Stomach (tissue), 4 donors: ENCODE measurements around the gene PHACTR3.

Experiments used
- POLR2A ChIP-seq, 4 donors: fragments of 450-650 bp; IDR thresholded peaks; one replicate each; pipeline ENCODE4 v1.6.1; 2016; ENCODE audit warnings: antibody characterized with exemption in 4 of 4, control low read depth in 2 of 4, mild to moderate bottlenecking in 1 of 4, moderate library complexity in 1 of 4
- TF ChIP-seq, protein P1 (sequence below), 7 experiments: fragments of 450-650 bp in 4 of 7; fragments of 200-600 bp in 3 of 7; sonication (generic) in 3 of 7; IDR thresholded peaks; one replicate each; pipeline ENCODE4 v1.5.1; 2016 to 2019; ENCODE audit warnings: antibody characterized with exemption in 7 of 7, control low read depth in 2 of 7, mild to moderate bottlenecking in 1 of 7

DNA sequence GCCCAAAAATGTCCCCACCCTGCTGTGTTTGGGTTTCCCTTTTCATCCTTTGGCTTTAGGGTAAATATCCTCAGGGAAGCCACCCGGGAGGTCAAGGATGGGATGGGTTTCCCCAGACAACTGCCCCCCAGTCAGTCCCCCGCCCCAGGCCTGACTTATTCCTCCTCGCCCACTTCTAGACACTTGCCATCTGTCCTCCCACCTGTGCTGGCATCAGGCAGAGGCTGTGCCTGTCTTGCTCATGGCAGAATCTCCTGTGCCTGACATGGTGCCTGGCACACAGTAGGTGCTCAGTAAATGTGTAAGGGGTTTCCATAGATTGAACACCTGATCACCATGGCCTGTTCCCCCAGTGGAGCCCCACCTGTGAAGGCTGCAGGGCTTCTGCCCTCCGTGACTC lies 141.8 kb downstream of the PHACTR3 start:
- TF ChIP-seq POLR2A (IDR thresholded peaks at IDR 0.05): no peak
- TF ChIP-seq, protein P1, sequence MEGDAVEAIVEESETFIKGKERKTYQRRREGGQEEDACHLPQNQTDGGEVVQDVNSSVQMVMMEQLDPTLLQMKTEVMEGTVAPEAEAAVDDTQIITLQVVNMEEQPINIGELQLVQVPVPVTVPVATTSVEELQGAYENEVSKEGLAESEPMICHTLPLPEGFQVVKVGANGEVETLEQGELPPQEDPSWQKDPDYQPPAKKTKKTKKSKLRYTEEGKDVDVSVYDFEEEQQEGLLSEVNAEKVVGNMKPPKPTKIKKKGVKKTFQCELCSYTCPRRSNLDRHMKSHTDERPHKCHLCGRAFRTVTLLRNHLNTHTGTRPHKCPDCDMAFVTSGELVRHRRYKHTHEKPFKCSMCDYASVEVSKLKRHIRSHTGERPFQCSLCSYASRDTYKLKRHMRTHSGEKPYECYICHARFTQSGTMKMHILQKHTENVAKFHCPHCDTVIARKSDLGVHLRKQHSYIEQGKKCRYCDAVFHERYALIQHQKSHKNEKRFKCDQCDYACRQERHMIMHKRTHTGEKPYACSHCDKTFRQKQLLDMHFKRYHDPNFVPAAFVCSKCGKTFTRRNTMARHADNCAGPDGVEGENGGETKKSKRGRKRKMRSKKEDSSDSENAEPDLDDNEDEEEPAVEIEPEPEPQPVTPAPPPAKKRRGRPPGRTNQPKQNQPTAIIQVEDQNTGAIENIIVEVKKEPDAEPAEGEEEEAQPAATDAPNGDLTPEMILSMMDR (IDR thresholded peaks at IDR 0.05): no peak
